Skeletal muscle satellite cell (primary cell): ENCODE measurements around the gene GCDH.

ENCODE experiments used
- H3K27me3 ChIP-seq: 2 replicates; pipeline ENCODE4 v1.7.0; 2013; ENCODE audit warnings: low read length; ENCODE audit not compliant: control insufficient read depth, insufficient read depth
- H3K36me3 ChIP-seq: 2 replicates; pipeline ENCODE4 v1.7.0; 2013; ENCODE audit warnings: mild to moderate bottlenecking, control low read depth, low read length; ENCODE audit not compliant: insufficient read depth
- H3K4me1 ChIP-seq: 2 replicates; pipeline ENCODE4 v1.7.0; 2013; ENCODE audit warnings: low read length; ENCODE audit not compliant: control insufficient read depth, insufficient read depth
- H3K4me2 ChIP-seq: 2 replicates; pipeline ENCODE4 v1.7.0; 2013; ENCODE audit warnings: mild to moderate bottlenecking, low read length
- H3K4me3 ChIP-seq: 2 replicates; pipeline ENCODE4 v1.7.0; 2013; ENCODE audit warnings: low read length
- H3K9ac ChIP-seq: 2 replicates; pipeline ENCODE4 v1.7.0; 2013; ENCODE audit warnings: mild to moderate bottlenecking, low read depth, low read length, moderate library complexity
- H3K9me3 ChIP-seq: replicated peaks from 2 replicates; pipeline ENCODE4 v1.7.0; 2013; ENCODE audit warnings: mild to moderate bottlenecking, control low read depth, low read length

Gene GCDH

GRCh38 chr19:12875086-12875485, 15.9 kb upstream of the GCDH start:
- peaks cover 5% of the 10 kb centered on the region for H3K4me1 ChIP-seq
- H3K27me3 ChIP-seq, result no peaks in the 10 kb centered on the region
- H3K36me3 ChIP-seq, result peaks cover 2% of the 10 kb centered on the region
- no peak overlapping the region for H3K4me2 ChIP-seq
- H3K9ac ChIP-seq, result no peak overlapping the region
- H3K4me3 ChIP-seq, result no peak overlapping the region
- H3K9me3 ChIP-seq, result no peaks in the 10 kb centered on the region

- Histone ChIP-seq H3K4me3 (peak overlapping the region; percentile 93), H3K27me3 (peaks cover 22% of the 10 kb centered on the region), H3K4me2 (peak overlapping the region; percentile 98), H3K36me3 (no peaks in the 10 kb centered on the region), H3K9ac (peak overlapping the region; percentile 82), H3K4me1 (peaks cover 12% of the 10 kb centered on the region), H3K9me3 (peaks cover 14% of the 10 kb centered on the region)
Measured at GRCh38 chr19:12880551-12881171, 10.3 kb upstream of the GCDH start.

GRCh38 chr19:12881172-12881808, 9.7 kb upstream of the GCDH start, which contains the start of gene DNASE2:
TSS of gene DNASE2 (minus strand) at chr19:12881449. CDS start at chr19:12881375, 74 bp downstream.
- Histone ChIP-seq H3K27me3 (peaks cover 27% of the 10 kb centered on the region), H3K4me2 (peak within 1 kb of the TSS; percentile 98), H3K9ac (peak within 1 kb of the TSS; percentile 82), H3K36me3 (no peaks in the 10 kb centered on the region), H3K4me1 (peaks cover 12% of the 10 kb centered on the region), H3K4me3 (peak within 1 kb of the TSS; percentile 93), H3K9me3 (peaks cover 14% of the 10 kb centered on the region)

GRCh38 chr19:12882589-12882988, 8.4 kb upstream of the GCDH start:
- peaks cover 12% of the 10 kb centered on the region for H3K4me1 ChIP-seq
- H3K9me3 ChIP-seq, result peaks cover 14% of the 10 kb centered on the region
- no peak overlapping the region for H3K9ac ChIP-seq
- H3K4me3 ChIP-seq, result no peak overlapping the region
- H3K27me3 ChIP-seq, result peaks cover 34% of the 10 kb centered on the region
- H3K36me3 ChIP-seq, result no peaks in the 10 kb centered on the region
- no peak overlapping the region for H3K4me2 ChIP-seq

- H3K4me3 ChIP-seq, result no peak overlapping the region
Measured at GRCh38 chr19:12884202-12884601, 6.8 kb upstream of the GCDH start.

GRCh38 chr19:12884627-12884925, 6.4 kb upstream of the GCDH start:
- H3K9ac ChIP-seq, result no peak overlapping the region

More at GRCh38 chr19:12884202-12884601, 6.8 kb upstream of the GCDH start:
- Histone ChIP-seq H3K4me1 (peaks cover 12% of the 10 kb centered on the region), H3K36me3 (no peaks in the 10 kb centered on the region), H3K9me3 (peaks cover 14% of the 10 kb centered on the region), H3K27me3 (peaks cover 34% of the 10 kb centered on the region), H3K4me2 (no peak overlapping the region), H3K9ac (no peak overlapping the region)

GRCh38 chr19:12884926-12885748, 5.8 kb upstream of the GCDH start:
- Histone ChIP-seq H3K4me3 (peak overlapping the region; percentile 57), H3K36me3 (no peaks in the 10 kb centered on the region), H3K9ac (no peak overlapping the region), H3K4me1 (peaks cover 12% of the 10 kb centered on the region), H3K4me2 (peak overlapping the region; percentile 82), H3K9me3 (peaks cover 14% of the 10 kb centered on the region), H3K27me3 (peaks cover 34% of the 10 kb centered on the region)

More at GRCh38 chr19:12884627-12884925, 6.4 kb upstream of the GCDH start:
- H3K36me3 ChIP-seq, result no peaks in the 10 kb centered on the region
- H3K4me3 ChIP-seq, result no peak overlapping the region
- peaks cover 34% of the 10 kb centered on the region for H3K27me3 ChIP-seq
- H3K4me1 ChIP-seq, result peaks cover 12% of the 10 kb centered on the region
- peaks cover 14% of the 10 kb centered on the region for H3K9me3 ChIP-seq
- H3K4me2 ChIP-seq, result no peak overlapping the region

GRCh38 chr19:12885749-12886650, 5.0 kb upstream of the GCDH start:
- Histone ChIP-seq H3K4me3 (peak overlapping the region; percentile 57), H3K9ac (no peak overlapping the region)

GRCh38 chr19:12886651-12886968, 4.3 kb upstream of the GCDH start:
- Histone ChIP-seq H3K4me3 (no peak overlapping the region), H3K9me3 (peaks cover 14% of the 10 kb centered on the region), H3K27me3 (peaks cover 34% of the 10 kb centered on the region), H3K4me1 (peaks cover 13% of the 10 kb centered on the region), H3K4me2 (no peak overlapping the region), H3K36me3 (no peaks in the 10 kb centered on the region), H3K9ac (no peak overlapping the region)

More at GRCh38 chr19:12885749-12886650, 5.0 kb upstream of the GCDH start:
- Histone ChIP-seq H3K9me3 (peaks cover 14% of the 10 kb centered on the region), H3K4me1 (peaks cover 10% of the 10 kb centered on the region), H3K27me3 (peaks cover 34% of the 10 kb centered on the region), H3K36me3 (no peaks in the 10 kb centered on the region), H3K4me2 (peak overlapping the region; percentile 82)

GRCh38 chr19:12886969-12887747, 3.8 kb upstream of the GCDH start, which contains the start of gene KLF1:
TSS of gene KLF1 (minus strand) at chr19:12887201. CDS start at chr19:12887140, 61 bp downstream.
- Histone ChIP-seq H3K4me3 (peak within 1 kb of the TSS; percentile 57), H3K36me3 (no peaks in the 10 kb centered on the region), H3K9ac (no peak within 1 kb of the TSS), H3K27me3 (peaks cover 34% of the 10 kb centered on the region), H3K9me3 (peaks cover 14% of the 10 kb centered on the region), H3K4me1 (peaks cover 17% of the 10 kb centered on the region), H3K4me2 (peak within 1 kb of the TSS; percentile 82)
